ENCODE data around the gene CDH23. TPM values are rescaled to one million over a fixed set of nuclear protein-coding genes. Genes with fewer than 3 reads are reported as not detected.

The CDH23 gene
- total RNA-seq, 1 experiment from 2014 or later = 2.9 TPM

DNA sequence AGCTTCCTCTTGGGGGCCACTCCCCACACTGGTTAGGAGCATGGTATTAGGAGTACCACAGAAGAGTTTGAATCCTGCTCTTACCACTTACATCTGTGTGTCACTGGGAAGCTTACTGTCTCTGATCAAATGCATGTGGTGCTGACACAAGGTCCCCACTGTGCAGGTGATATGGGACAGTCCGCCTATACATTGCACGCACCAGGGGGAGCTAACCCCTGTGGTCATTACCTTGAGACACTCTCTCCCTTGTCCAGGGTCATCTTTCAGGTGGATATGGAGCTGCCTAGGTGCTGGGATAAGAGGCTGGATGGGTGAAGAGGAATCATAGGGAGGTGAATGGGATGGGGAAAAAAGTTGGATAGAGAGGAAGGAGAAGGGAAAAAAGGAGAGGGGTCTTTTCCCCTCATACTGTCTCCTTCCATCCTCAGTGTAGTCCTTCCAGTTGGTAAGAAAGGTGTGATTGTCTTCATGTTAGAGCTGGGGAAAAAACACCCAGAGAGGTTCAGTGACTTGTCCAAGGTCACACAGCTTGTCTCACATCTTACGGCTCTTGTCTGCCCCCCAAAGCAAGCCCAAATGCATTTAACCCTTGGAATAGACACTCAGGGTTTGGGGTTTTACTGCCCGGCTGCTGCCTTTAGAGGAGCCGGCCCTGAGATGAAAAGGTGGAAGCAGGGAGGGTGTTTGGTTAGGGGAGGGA is 125.9 kb downstream of the CDH23 start (continued):
- TF ChIP-seq ZNF671 (CRISPR knock-in tag; IDR thresholded peaks at IDR 0.05) (no peak), ZNF423 (CRISPR knock-in tag; IDR thresholded peaks at IDR 0.05) (no peak), ZNF219 (CRISPR knock-in tag; IDR thresholded peaks at IDR 0.05; ENCODE audit: borderline replicate concordance) (no peak)
- TF ChIP-seq, protein P1, sequence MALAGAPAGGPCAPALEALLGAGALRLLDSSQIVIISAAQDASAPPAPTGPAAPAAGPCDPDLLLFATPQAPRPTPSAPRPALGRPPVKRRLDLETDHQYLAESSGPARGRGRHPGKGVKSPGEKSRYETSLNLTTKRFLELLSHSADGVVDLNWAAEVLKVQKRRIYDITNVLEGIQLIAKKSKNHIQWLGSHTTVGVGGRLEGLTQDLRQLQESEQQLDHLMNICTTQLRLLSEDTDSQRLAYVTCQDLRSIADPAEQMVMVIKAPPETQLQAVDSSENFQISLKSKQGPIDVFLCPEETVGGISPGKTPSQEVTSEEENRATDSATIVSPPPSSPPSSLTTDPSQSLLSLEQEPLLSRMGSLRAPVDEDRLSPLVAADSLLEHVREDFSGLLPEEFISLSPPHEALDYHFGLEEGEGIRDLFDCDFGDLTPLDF (CRISPR knock-in tag; IDR thresholded peaks at IDR 0.05) = no peak
- TF ChIP-seq, protein P2, sequence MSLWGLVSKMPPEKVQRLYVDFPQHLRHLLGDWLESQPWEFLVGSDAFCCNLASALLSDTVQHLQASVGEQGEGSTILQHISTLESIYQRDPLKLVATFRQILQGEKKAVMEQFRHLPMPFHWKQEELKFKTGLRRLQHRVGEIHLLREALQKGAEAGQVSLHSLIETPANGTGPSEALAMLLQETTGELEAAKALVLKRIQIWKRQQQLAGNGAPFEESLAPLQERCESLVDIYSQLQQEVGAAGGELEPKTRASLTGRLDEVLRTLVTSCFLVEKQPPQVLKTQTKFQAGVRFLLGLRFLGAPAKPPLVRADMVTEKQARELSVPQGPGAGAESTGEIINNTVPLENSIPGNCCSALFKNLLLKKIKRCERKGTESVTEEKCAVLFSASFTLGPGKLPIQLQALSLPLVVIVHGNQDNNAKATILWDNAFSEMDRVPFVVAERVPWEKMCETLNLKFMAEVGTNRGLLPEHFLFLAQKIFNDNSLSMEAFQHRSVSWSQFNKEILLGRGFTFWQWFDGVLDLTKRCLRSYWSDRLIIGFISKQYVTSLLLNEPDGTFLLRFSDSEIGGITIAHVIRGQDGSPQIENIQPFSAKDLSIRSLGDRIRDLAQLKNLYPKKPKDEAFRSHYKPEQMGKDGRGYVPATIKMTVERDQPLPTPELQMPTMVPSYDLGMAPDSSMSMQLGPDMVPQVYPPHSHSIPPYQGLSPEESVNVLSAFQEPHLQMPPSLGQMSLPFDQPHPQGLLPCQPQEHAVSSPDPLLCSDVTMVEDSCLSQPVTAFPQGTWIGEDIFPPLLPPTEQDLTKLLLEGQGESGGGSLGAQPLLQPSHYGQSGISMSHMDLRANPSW (CRISPR knock-in tag; conservative IDR thresholded peaks at IDR 0.05; ENCODE audit: low read depth) = no peak

GRCh38 chr10:71523756-71524155 is 127.0 kb downstream of the CDH23 start:
- H3K4me1 Mint-ChIP-seq = peaks cover 16% of the 10 kb centered on the region
- H3K27me3 Mint-ChIP-seq (ENCODE audit: low read depth) = no peaks in the 10 kb centered on the region
- no peaks in the 10 kb centered on the region for H3K9me3 Mint-ChIP-seq
- ATAC-seq = no peak
- ChIA-PET POLR2A (no interaction called here), CTCF (interaction anchor here (0.7 to 2.0 kb wide), 4 partner anchors 26 to 173 kb away, joined by 3 to 11 read pairs (median 6); no protein-coding TSS in a partner anchor)
- no peaks in the 10 kb centered on the region for H3K36me3 Mint-ChIP-seq
- H3K27ac Mint-ChIP-seq = no peak overlapping the region
- no peak for TF ChIP-seq ZNF219 (CRISPR knock-in tag; IDR thresholded peaks at IDR 0.05; ENCODE audit: borderline replicate concordance)
- TF ChIP-seq, protein P3, sequence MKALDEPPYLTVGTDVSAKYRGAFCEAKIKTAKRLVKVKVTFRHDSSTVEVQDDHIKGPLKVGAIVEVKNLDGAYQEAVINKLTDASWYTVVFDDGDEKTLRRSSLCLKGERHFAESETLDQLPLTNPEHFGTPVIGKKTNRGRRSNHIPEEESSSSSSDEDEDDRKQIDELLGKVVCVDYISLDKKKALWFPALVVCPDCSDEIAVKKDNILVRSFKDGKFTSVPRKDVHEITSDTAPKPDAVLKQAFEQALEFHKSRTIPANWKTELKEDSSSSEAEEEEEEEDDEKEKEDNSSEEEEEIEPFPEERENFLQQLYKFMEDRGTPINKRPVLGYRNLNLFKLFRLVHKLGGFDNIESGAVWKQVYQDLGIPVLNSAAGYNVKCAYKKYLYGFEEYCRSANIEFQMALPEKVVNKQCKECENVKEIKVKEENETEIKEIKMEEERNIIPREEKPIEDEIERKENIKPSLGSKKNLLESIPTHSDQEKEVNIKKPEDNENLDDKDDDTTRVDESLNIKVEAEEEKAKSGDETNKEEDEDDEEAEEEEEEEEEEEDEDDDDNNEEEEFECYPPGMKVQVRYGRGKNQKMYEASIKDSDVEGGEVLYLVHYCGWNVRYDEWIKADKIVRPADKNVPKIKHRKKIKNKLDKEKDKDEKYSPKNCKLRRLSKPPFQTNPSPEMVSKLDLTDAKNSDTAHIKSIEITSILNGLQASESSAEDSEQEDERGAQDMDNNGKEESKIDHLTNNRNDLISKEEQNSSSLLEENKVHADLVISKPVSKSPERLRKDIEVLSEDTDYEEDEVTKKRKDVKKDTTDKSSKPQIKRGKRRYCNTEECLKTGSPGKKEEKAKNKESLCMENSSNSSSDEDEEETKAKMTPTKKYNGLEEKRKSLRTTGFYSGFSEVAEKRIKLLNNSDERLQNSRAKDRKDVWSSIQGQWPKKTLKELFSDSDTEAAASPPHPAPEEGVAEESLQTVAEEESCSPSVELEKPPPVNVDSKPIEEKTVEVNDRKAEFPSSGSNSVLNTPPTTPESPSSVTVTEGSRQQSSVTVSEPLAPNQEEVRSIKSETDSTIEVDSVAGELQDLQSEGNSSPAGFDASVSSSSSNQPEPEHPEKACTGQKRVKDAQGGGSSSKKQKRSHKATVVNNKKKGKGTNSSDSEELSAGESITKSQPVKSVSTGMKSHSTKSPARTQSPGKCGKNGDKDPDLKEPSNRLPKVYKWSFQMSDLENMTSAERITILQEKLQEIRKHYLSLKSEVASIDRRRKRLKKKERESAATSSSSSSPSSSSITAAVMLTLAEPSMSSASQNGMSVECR (CRISPR knock-in tag; IDR thresholded peaks at IDR 0.05; ENCODE audit: borderline replicate concordance) = no peak
- TF ChIP-seq, protein P2 (CRISPR knock-in tag; conservative IDR thresholded peaks at IDR 0.05; ENCODE audit: low read depth) = no peak
- no peak for TF ChIP-seq SP1 (CRISPR knock-in tag; conservative IDR thresholded peaks at IDR 0.05)
- no peak for TF ChIP-seq MAX (CRISPR knock-in tag; IDR thresholded peaks at IDR 0.05)
- TF ChIP-seq ZNF232 (CRISPR knock-in tag; IDR thresholded peaks at IDR 0.05) = no peak
- no peak for TF ChIP-seq RELA (CRISPR knock-in tag; IDR thresholded peaks at IDR 0.05; ENCODE audit: borderline replicate concordance)
- no peak overlapping the region for H3K4me3 Mint-ChIP-seq
- DNase-seq (ENCODE audit: low spot score) = no peak

GRCh38 chr10:71525092-71525491 is 128.4 kb downstream of the CDH23 start:
- no peak for ATAC-seq
- Mint-ChIP-seq H3K4me1 (peaks cover 29% of the 10 kb centered on the region), H3K9me3 (no peaks in the 10 kb centered on the region), H3K27me3 (ENCODE audit: low read depth) (no peaks in the 10 kb centered on the region), H3K27ac (no peak overlapping the region; the same call in 1 of the 2 replicates), H3K4me3 (no peak overlapping the region), H3K36me3 (no peaks in the 10 kb centered on the region)
- CTCF ChIA-PET = no interaction called here
- DNase-seq (ENCODE audit: low spot score) = no peak
- POLR2A ChIA-PET = no interaction called here
- TF ChIP-seq MYBL2 (CRISPR knock-in tag; IDR thresholded peaks at IDR 0.05) = no peak
- TF ChIP-seq, protein P4, sequence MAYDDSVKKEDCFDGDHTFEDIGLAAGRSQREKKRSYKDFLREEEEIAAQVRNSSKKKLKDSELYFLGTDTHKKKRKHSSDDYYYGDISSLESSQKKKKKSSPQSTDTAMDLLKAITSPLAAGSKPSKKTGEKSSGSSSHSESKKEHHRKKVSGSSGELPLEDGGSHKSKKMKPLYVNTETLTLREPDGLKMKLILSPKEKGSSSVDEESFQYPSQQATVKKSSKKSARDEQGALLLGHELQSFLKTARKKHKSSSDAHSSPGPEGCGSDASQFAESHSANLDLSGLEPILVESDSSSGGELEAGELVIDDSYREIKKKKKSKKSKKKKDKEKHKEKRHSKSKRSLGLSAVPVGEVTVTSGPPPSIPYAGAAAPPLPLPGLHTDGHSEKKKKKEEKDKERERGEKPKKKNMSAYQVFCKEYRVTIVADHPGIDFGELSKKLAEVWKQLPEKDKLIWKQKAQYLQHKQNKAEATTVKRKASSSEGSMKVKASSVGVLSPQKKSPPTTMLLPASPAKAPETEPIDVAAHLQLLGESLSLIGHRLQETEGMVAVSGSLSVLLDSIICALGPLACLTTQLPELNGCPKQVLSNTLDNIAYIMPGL (CRISPR knock-in tag; IDR thresholded peaks at IDR 0.05) = no peak
- TF ChIP-seq, protein P2 (CRISPR knock-in tag; conservative IDR thresholded peaks at IDR 0.05; ENCODE audit: low read depth) = no peak

Measured in WTC11 (cell line).